Fibroblast of lung (primary cell): ENCODE data around the gene RAP1GAP.

Experiments
- CTCF ChIP-seq, 2 donors: IDR thresholded peaks in 1 of 2; conservative IDR thresholded peaks in 1 of 2; 1 replicate in 1 of 2; 2 replicates in 1 of 2; pipeline ENCODE4 v1.5.1; 2011 to 2012; ENCODE audit warnings: low read length in 2 of 2, control low read depth in 1 of 2, inconsistent platforms in 1 of 2, low read depth in 1 of 2, mild to moderate bottlenecking in 1 of 2
- EZH2 ChIP-seq: IDR thresholded peaks from 2 replicates; pipeline ENCODE4 v1.5.1; 2012; ENCODE audit warnings: low read length, control low read depth, mild to moderate bottlenecking; ENCODE audit errors: missing control alignments

- TF ChIP-seq CTCF (conservative IDR thresholded peaks at IDR 0.05 in 1 of 2, IDR thresholded peaks at IDR 0.05 in 1 of 2; ENCODE audit: low read depth in 1 of 2, low read length in 2 of 2): no peak
- TF ChIP-seq EZH2: no peak
These were observed 70.3 kb downstream of the RAP1GAP start for GRCh38 chr1:21598904-21599303.
